NOMO-1 (cell line): Measurements from ENCODE around the gene EPHB6.

Experiments used
- DNase-seq, 2 experiments: peaks; one replicate each; lab custom pipeline; 2025; ENCODE audit not compliant: unreplicated experiment in 2 of 2; lab: John Stamatoyannopoulos, UW

EPHB6 gene

GRCh38 chr7:142863891-142864685 is 9.2 kb downstream of the EPHB6 start:
- DNase-seq, result no peak

GRCh38 chr7:142864980-142865747 is 10.3 kb downstream of the EPHB6 start:
- no peak for DNase-seq

- DNase-seq, result no peak
Measured at GRCh38 chr7:142865766-142866165, 10.9 kb downstream of the EPHB6 start.

- no peak for DNase-seq
Measured at GRCh38 chr7:142866361-142867096, 11.7 kb downstream of the EPHB6 start.

- no peak for DNase-seq
Measured at GRCh38 chr7:142867097-142867378, 12.2 kb downstream of the EPHB6 start.

GRCh38 chr7:142867398-142868187 is 12.7 kb downstream of the EPHB6 start:
- DNase-seq, result no peak

- no peak for DNase-seq
Measured at GRCh38 chr7:142868188-142868985, 13.5 kb downstream of the EPHB6 start.

- DNase-seq, result no peak
Measured at GRCh38 chr7:142868986-142869415, 14.1 kb downstream of the EPHB6 start.

- DNase-seq, result no peak
Measured at GRCh38 chr7:142869434-142869833, 14.6 kb downstream of the EPHB6 start.

- DNase-seq, result no peak
Measured at GRCh38 chr7:142870147-142870559, 15.3 kb downstream of the EPHB6 start.

- DNase-seq, result no peak
Measured at GRCh38 chr7:142870566-142871259, 15.8 kb downstream of the EPHB6 start.

GRCh38 chr7:142871260-142872105 is 16.6 kb downstream of the EPHB6 start:
- no peak for DNase-seq

GRCh38 chr7:142872106-142872675 is 17.3 kb downstream of the EPHB6 start:
- no peak for DNase-seq

- no peak for DNase-seq
Measured at GRCh38 chr7:142873281-142873784, 18.5 kb downstream of the EPHB6 start.

GRCh38 chr7:142873871-142874270 is 19.0 kb downstream of the EPHB6 start:
- no peak for DNase-seq

- no peak for DNase-seq
Measured at GRCh38 chr7:142874409-142874808, 19.5 kb downstream of the EPHB6 start.

GRCh38 chr7:142874837-142875236 is 20.0 kb downstream of the EPHB6 start:
- DNase-seq, result no peak

GRCh38 chr7:142875456-142875855 is 20.6 kb downstream of the EPHB6 start:
- no peak for DNase-seq
